Liver (tissue), 3 donors: Measurements from ENCODE around the gene TMEM242.

Experiments
- ATF3 ChIP-seq: IDR thresholded peaks from 2 replicates; pipeline ENCODE4 v1.6.1; 2016; ENCODE audit warnings: antibody characterized with exemption
- CTCF ChIP-seq: fragments of 150-350 bp; IDR thresholded peaks from 2 replicates; pipeline ENCODE4 v1.5.1; 2017; ENCODE audit warnings: improper control_type of control experiment, low read depth, low read length; ENCODE audit not compliant: missing input control
- REST ChIP-seq: IDR thresholded peaks from 2 replicates; pipeline ENCODE4 v1.6.1; 2016; ENCODE audit warnings: antibody characterized with exemption, mild to moderate bottlenecking
- SP1 ChIP-seq: IDR thresholded peaks from 2 replicates; pipeline ENCODE4 v1.6.1; 2018; ENCODE audit warnings: antibody characterized with exemption, mild to moderate bottlenecking
- TF ChIP-seq, protein P1 (sequence below): IDR thresholded peaks from 2 replicates; pipeline ENCODE4 v1.6.1; 2016; ENCODE audit warnings: antibody characterized with exemption
- donor health status: healthy.
- donor health status: healthy.

DNA sequence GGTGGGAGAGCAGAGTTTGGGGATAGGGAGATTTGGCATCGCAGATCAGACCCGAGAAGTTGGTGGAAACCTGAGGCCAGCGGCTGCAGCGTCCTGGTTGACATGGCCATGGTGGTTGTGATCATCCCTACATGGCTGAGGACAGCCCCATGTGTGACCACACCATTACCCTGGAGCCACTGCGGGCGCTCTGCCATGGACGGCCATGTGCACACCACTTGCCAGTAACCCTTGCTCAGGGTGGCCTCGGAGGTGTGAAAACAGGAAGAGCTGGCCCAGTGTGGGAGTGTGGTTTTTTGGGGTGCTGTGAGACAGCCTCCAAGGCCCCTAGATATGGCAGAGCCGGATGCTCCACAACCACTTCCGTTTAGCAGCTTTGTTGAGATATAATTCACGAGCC lies 64.4 kb downstream of the TMEM242 start:
- TF ChIP-seq, protein P1, sequence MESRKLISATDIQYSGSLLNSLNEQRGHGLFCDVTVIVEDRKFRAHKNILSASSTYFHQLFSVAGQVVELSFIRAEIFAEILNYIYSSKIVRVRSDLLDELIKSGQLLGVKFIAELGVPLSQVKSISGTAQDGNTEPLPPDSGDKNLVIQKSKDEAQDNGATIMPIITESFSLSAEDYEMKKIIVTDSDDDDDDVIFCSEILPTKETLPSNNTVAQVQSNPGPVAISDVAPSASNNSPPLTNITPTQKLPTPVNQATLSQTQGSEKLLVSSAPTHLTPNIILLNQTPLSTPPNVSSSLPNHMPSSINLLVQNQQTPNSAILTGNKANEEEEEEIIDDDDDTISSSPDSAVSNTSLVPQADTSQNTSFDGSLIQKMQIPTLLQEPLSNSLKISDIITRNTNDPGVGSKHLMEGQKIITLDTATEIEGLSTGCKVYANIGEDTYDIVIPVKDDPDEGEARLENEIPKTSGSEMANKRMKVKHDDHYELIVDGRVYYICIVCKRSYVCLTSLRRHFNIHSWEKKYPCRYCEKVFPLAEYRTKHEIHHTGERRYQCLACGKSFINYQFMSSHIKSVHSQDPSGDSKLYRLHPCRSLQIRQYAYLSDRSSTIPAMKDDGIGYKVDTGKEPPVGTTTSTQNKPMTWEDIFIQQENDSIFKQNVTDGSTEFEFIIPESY, result no peak
- TF ChIP-seq CTCF (no peak), REST (no peak), SP1 (no peak), ATF3 (no peak)
